PC-9 (cell line): ENCODE measurements around the gene HOXB6. TPM values are rescaled to one million over a fixed set of nuclear protein-coding genes. Genes with fewer than 3 reads are reported as not detected.

ENCODE experiments used
- BruUV-seq: library from RNA; stranded (reverse); fragments of 400-500 nt; replicated peaks from 2 replicates; lab custom pipeline; 2021; lab: Mats Ljungman, UMichigan
- CTCF ChIA-PET: fragments of 300-600 bp; sonication (Branson Sonifier 250); formaldehyde crosslinking; loops from one replicate; lab custom pipeline; 2022; ENCODE audit warnings: antibody characterized with exemption; lab: Charles Lee
- POLR2A ChIA-PET: fragments of 300-600 bp; sonication (Branson Sonifier 250); formaldehyde crosslinking; loops from one replicate; lab custom pipeline; 2022; ENCODE audit warnings: antibody characterized with exemption; ENCODE audit not compliant: unreplicated experiment; lab: Charles Lee
- DNase-seq, 2 experiments: peaks; one replicate each; pipeline versions ENCODE4 v3.0.0 to v3.0.0-alpha.2; 2015 to 2022; ENCODE audit warnings: mixed read lengths in 1 of 2
- H2AFZ ChIP-seq: fragments of 200-600 bp; sonication (generic); 2 replicates; pipeline ENCODE4 v1.8.1; 2017; ENCODE audit warnings: antibody characterized with exemption
- H3F3A ChIP-seq: fragments of 200-600 bp; sonication (generic); 2 replicates; pipeline ENCODE4 v1.8.1; 2017; ENCODE audit warnings: antibody characterized with exemption, mild to moderate bottlenecking, low read depth; ENCODE audit not compliant: insufficient read depth
- H3K27ac ChIP-seq: fragments of 200-600 bp; sonication (generic); 2 replicates; pipeline ENCODE4 v1.6.1; 2016; ENCODE audit warnings: mixed run types
- H3K27me3 ChIP-seq: fragments of 200-600 bp; sonication (generic); 2 replicates; pipeline ENCODE4 v1.6.1; 2016; ENCODE audit warnings: low read depth, mixed run types; ENCODE audit not compliant: insufficient read depth
- H3K36me3 ChIP-seq: fragments of 200-600 bp; sonication (generic); 2 replicates; pipeline ENCODE4 v1.6.1; 2016; ENCODE audit warnings: low read depth, mixed run types
- H3K4me1 ChIP-seq: fragments of 200-600 bp; sonication (generic); replicated peaks from 2 replicates; pipeline ENCODE4 v1.6.1; 2016; ENCODE audit warnings: mixed run types; ENCODE audit not compliant: insufficient read depth
- H3K4me2 ChIP-seq: fragments of 200-600 bp; sonication (generic); 2 replicates; pipeline ENCODE4 v1.6.1; 2017; ENCODE audit warnings: mixed run types
- H3K4me3 ChIP-seq: fragments of 200-600 bp; sonication (generic); 2 replicates; pipeline ENCODE4 v1.6.1; 2016; ENCODE audit warnings: mixed run types
- H3K79me2 ChIP-seq: fragments of 200-600 bp; sonication (generic); 2 replicates; pipeline ENCODE4 v1.6.1; 2017; ENCODE audit warnings: low read depth, mixed run types
- H3K9me2 ChIP-seq: fragments of 200-600 bp; sonication (generic); 2 replicates; pipeline ENCODE4 v1.8.1; 2017; ENCODE audit warnings: mild to moderate bottlenecking; ENCODE audit not compliant: insufficient read depth
- H3K9me3 ChIP-seq: fragments of 200-600 bp; sonication (generic); 2 replicates; pipeline ENCODE4 v1.8.1; 2016; ENCODE audit warnings: low read depth; ENCODE audit not compliant: insufficient read depth
- H4K20me1 ChIP-seq: fragments of 200-600 bp; sonication (generic); 2 replicates; pipeline ENCODE4 v1.8.1; 2017; ENCODE audit not compliant: insufficient read depth
- CTCF ChIP-seq: fragments of 200-600 bp; sonication (generic); conservative IDR thresholded peaks from 2 replicates; pipeline ENCODE4 v1.6.1; 2017; ENCODE audit warnings: mixed run types, antibody characterized with exemption, mild to moderate bottlenecking, moderate library complexity
- EZH2 ChIP-seq: fragments of 200-600 bp; sonication (generic); IDR thresholded peaks from 2 replicates; pipeline ENCODE4 v1.8.0; 2017; ENCODE audit warnings: antibody characterized with exemption, low read depth
- intact Hi-C: fragments of 100-400 bp; cut with micrococcal nuclease; formaldehyde crosslinking; loops from one replicate; pipeline ENCODE4 v1.10.0; 2022; ENCODE audit not compliant: unreplicated experiment
- total RNA-seq: library from RNA; stranded (reverse); gene quantifications from 2 replicates; pipeline ENCODE4 v1.2.3, GENCODE V29; 2021

Gene HOXB6
- total RNA-seq, 1 experiment from 2014 or later, result 30.7 TPM

GRCh38 chr17:48644910-48645557 is 40.2 kb upstream of the HOXB6 start:
- Histone ChIP-seq H3K36me3 (no peaks in the 10 kb centered on the region), H2AFZ (no peak overlapping the region), H3K4me1 (no peaks in the 10 kb centered on the region), H3K27ac (no peak overlapping the region), H3K4me2 (no peak overlapping the region), H3K79me2 (no peaks in the 10 kb centered on the region), H3K9me3 (no peaks in the 10 kb centered on the region), H3K4me3 (no peak overlapping the region), H3K9me2 (no peaks in the 10 kb centered on the region), H3F3A (no peaks in the 10 kb centered on the region), H3K27me3 (peaks cover 78% of the 10 kb centered on the region), H4K20me1 (no peaks in the 10 kb centered on the region)
- no TSS peak for BruUV-seq
- POLR2A ChIA-PET, result no interaction called here
- no peak for DNase-seq
- TF ChIP-seq EZH2 (no peak), CTCF (no peak)
- CTCF ChIA-PET, result no interaction called here
- intact Hi-C loops, result no loop called here

DNA sequence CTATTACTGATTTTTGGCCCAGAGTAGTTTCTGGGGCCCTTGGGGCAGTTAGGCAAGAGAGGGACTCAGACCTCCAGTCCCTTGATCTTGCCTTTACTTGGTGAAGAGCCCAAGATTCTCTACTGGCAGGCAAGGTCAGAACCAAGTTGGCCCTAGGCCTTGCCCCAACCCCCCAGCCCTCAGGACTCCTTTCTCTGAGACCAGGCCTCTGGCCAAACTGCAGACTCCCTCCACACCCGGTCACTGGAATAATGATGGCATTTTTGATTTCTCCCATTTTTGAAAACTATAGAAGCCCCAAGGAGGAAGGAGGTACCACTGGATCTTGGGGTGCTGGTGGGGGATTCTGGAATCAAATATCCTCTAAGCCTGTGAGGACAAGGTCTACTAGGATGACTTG is 39.4 kb upstream of the HOXB6 start:
- no peak for DNase-seq
- Histone ChIP-seq H3K4me3 (no peak overlapping the region), H4K20me1 (no peaks in the 10 kb centered on the region), H3K36me3 (no peaks in the 10 kb centered on the region), H3K4me2 (no peak overlapping the region), H3K79me2 (no peaks in the 10 kb centered on the region), H3K27ac (no peak overlapping the region), H3K27me3 (peaks cover 82% of the 10 kb centered on the region), H3K4me1 (no peaks in the 10 kb centered on the region), H3F3A (no peaks in the 10 kb centered on the region), H3K9me2 (no peaks in the 10 kb centered on the region), H2AFZ (no peak overlapping the region), H3K9me3 (no peaks in the 10 kb centered on the region)
- TF ChIP-seq CTCF (no peak), EZH2 (no peak)
- ChIA-PET CTCF (no interaction called here), POLR2A (no interaction called here)
- no TSS peak for BruUV-seq
- intact Hi-C loops, result no loop called here

GRCh38 chr17:48643697-48644012 is 38.9 kb upstream of the HOXB6 start:
- Histone ChIP-seq H3K36me3 (no peaks in the 10 kb centered on the region), H2AFZ (no peak overlapping the region), H3K27me3 (peaks cover 85% of the 10 kb centered on the region), H4K20me1 (no peaks in the 10 kb centered on the region), H3K4me2 (no peak overlapping the region), H3K27ac (no peak overlapping the region), H3K9me3 (no peaks in the 10 kb centered on the region), H3K4me3 (no peak overlapping the region), H3K4me1 (no peaks in the 10 kb centered on the region), H3K79me2 (no peaks in the 10 kb centered on the region), H3F3A (no peaks in the 10 kb centered on the region), H3K9me2 (no peaks in the 10 kb centered on the region)
- DNase-seq, result no peak
- no TSS peak for BruUV-seq
- ChIA-PET CTCF (no interaction called here), POLR2A (no interaction called here)
- TF ChIP-seq EZH2, result no peak
- no peak for TF ChIP-seq CTCF
- intact Hi-C loops, result no loop called here
